Nephron progenitor cell (in vitro differentiated cells): ENCODE data around the gene RUNX1.
"Not testable (repeated sequence)": the region's sequence is repeated elsewhere in the genome, so short reads cannot be mapped to it uniquely, and the experiment has no call there.

ENCODE experiments used
- DNase-seq: peaks from one replicate; pipeline ENCODE4 v3.0.0; 2021
- H3K27ac Mint-ChIP-seq: 2 replicates; pipeline ENCODE4 v1.8.0; 2021; ENCODE audit warnings: mild to moderate bottlenecking, moderate library complexity, mixed read lengths
- H3K27me3 Mint-ChIP-seq: 2 replicates; pipeline ENCODE4 v1.8.0; 2021; ENCODE audit warnings: mild to moderate bottlenecking, low read depth, mixed read lengths; ENCODE audit not compliant: poor library complexity
- H3K36me3 Mint-ChIP-seq: 2 replicates; pipeline ENCODE4 v1.8.0; 2021; ENCODE audit warnings: low read depth, mixed read lengths
- H3K4me1 Mint-ChIP-seq: 2 replicates; pipeline ENCODE4 v1.8.0; 2021; ENCODE audit warnings: mixed read lengths
- H3K4me3 Mint-ChIP-seq: 2 replicates; pipeline ENCODE4 v1.8.0; 2021; ENCODE audit warnings: mild to moderate bottlenecking, moderate library complexity, mixed read lengths
- H3K9me3 Mint-ChIP-seq: 2 replicates; pipeline ENCODE4 v1.8.0; 2021; ENCODE audit warnings: mild to moderate bottlenecking, moderate library complexity, mixed read lengths
- TF ChIP-seq, protein P1 (sequence below): fragments of 200-600 bp; sonication (generic); IDR thresholded peaks from 2 replicates; pipeline ENCODE4 v1.5.0; 2021; ENCODE audit warnings: antibody characterized with exemption

The RUNX1 gene

DNA sequence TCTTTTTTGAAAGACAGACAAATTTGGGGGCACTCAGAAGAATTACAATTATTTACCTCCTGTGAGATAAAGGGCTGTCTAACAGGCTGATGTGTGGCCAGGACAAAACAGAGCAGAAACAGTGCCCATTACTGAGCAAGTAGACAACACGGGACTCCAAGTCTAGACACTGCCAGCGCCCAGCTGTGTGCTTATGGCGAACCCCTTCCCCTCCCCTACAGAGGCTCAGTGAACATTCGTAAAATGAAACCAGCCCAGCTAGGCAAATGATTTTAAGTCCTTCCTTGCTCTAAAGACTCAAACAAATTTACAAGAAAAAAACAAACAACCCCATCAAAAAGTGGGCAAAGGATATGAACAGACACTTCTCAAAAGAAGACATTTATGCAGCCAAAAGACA lies 91.1 kb downstream of the RUNX1 start:
- Mint-ChIP-seq H3K27ac (no peak overlapping the region), H3K4me3 (no peak overlapping the region)

DNA sequence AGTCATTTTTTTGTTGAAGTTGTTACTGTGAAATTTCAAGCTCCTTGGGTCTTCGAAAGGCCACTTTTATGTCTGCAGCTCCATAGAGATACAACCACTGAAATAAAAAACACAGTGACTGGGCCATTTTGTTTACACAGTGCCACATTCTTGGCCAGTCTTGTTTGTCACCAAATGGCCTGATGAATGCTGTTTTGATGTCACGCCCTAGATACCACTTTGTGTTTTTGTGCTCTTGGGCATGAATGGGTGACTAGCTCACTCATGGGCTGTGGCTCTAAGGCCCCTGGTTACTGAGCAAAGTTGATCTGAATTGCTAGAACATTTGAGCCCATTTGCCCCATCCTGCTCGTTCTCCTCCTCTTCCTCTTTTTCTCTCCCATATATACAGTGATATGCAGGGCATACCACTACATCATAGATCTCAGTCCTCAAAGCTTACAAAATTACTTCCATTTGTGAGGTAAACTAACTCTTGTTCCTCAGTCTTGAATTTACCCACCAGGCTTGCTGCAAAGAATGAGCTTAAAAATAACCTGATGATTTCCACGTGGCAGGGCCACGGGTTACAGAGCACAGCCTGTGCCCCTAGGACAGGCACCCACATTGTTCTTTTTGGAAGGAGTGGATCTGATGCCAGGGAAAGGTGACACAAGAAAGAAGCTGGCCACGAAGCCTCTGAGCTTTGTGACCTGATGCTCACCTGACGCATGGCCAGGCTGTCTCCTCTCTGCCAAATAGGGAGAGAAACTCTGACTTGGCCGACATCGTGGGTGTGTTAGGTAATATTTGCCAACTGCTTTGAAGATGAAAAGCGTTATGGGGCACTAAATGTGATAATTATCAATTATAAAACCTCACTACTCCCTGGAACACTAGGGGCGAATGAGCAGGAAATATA lies 92.4 kb downstream of the RUNX1 start:
- Mint-ChIP-seq H3K27ac (no peak overlapping the region), H3K9me3 (peaks cover 17% of the 10 kb centered on the region), H3K27me3 (peaks cover 13% of the 10 kb centered on the region), H3K36me3 (no peaks in the 10 kb centered on the region), H3K4me3 (no peak overlapping the region), H3K4me1 (no peaks in the 10 kb centered on the region)
- DNase-seq = no peak
- TF ChIP-seq, protein P1, sequence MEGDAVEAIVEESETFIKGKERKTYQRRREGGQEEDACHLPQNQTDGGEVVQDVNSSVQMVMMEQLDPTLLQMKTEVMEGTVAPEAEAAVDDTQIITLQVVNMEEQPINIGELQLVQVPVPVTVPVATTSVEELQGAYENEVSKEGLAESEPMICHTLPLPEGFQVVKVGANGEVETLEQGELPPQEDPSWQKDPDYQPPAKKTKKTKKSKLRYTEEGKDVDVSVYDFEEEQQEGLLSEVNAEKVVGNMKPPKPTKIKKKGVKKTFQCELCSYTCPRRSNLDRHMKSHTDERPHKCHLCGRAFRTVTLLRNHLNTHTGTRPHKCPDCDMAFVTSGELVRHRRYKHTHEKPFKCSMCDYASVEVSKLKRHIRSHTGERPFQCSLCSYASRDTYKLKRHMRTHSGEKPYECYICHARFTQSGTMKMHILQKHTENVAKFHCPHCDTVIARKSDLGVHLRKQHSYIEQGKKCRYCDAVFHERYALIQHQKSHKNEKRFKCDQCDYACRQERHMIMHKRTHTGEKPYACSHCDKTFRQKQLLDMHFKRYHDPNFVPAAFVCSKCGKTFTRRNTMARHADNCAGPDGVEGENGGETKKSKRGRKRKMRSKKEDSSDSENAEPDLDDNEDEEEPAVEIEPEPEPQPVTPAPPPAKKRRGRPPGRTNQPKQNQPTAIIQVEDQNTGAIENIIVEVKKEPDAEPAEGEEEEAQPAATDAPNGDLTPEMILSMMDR = no peak

More for the DNA sequence above, 91.1 kb downstream of the RUNX1 start:
- Mint-ChIP-seq H3K9me3 (peaks cover 17% of the 10 kb centered on the region), H3K4me1 (no peaks in the 10 kb centered on the region), H3K27me3 (peaks cover 13% of the 10 kb centered on the region), H3K36me3 (no peaks in the 10 kb centered on the region)
- no peak for DNase-seq
- TF ChIP-seq, protein P1 = no peak

DNA sequence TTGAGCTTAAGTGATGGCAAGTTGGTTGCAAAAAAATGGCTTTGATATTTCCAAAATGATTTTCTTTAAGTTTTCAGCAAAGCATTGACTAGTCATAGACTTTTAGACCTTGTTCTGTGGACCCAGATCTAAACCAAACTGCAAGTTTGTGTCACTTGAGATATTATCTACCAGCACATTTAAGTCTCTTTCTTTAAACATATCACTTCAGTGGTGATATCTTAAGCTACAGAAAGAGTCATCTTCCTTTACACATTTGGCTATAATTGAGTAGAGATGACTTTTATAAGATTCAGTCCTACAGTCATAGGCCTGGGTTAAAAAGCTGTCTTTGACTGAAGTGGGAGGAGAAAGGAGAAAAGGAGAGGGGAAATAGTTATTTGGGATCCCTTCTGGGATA lies 95.2 kb downstream of the RUNX1 start:
- TF ChIP-seq, protein P1 = no peak
- no peak for DNase-seq
- Mint-ChIP-seq H3K9me3 (peaks cover 17% of the 10 kb centered on the region), H3K27me3 (no peaks in the 10 kb centered on the region), H3K36me3 (no peaks in the 10 kb centered on the region), H3K4me1 (no peaks in the 10 kb centered on the region), H3K4me3 (no peak overlapping the region), H3K27ac (no peak overlapping the region)

DNA sequence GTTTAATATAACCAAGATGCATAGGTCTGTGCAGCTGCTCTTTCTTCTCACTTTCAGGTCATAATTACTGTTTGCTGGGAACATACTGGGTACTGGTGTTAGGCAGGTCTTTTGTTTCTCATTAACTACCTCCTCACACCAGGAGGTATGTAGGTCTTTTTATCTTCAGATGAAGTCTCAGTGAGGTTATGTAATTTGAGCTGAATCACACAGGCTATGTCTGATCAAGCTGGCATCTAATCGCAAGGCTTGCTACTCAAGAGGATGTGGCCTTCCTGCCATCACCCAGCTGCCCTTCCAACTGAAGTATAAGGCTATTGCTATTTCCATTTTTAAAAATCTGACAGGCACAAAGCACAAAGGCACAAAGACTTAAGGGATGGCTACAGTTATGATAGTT lies 96.4 kb downstream of the RUNX1 start:
- no peak overlapping the region for H3K27ac Mint-ChIP-seq
- H3K36me3 Mint-ChIP-seq = no peaks in the 10 kb centered on the region
- H3K4me1 Mint-ChIP-seq = no peaks in the 10 kb centered on the region
- H3K27me3 Mint-ChIP-seq = no peaks in the 10 kb centered on the region
- no peak for DNase-seq
- H3K9me3 Mint-ChIP-seq = peaks cover 17% of the 10 kb centered on the region
- no peak overlapping the region for H3K4me3 Mint-ChIP-seq
- TF ChIP-seq, protein P1 = no peak

GRCh38 chr21:34951868-34952267 lies 97.2 kb downstream of the RUNX1 start:
- not testable (repeated sequence) for H3K4me3 Mint-ChIP-seq, H3K4me1 Mint-ChIP-seq, H3K27me3 Mint-ChIP-seq, H3K36me3 Mint-ChIP-seq, DNase-seq, H3K27ac Mint-ChIP-seq
- H3K9me3 Mint-ChIP-seq = peaks cover 16% of the 10 kb centered on the region

GRCh38 chr21:34950980-34951379 lies 98.1 kb downstream of the RUNX1 start:
- no peak overlapping the region for H3K4me3 Mint-ChIP-seq
- no peaks in the 10 kb centered on the region for H3K36me3 Mint-ChIP-seq
- H3K9me3 Mint-ChIP-seq = peaks cover 11% of the 10 kb centered on the region
- H3K27ac Mint-ChIP-seq = no peak overlapping the region
- DNase-seq = no peak
- TF ChIP-seq, protein P1 = no peak
- no peaks in the 10 kb centered on the region for H3K27me3 Mint-ChIP-seq
- no peaks in the 10 kb centered on the region for H3K4me1 Mint-ChIP-seq
